Measurements from ENCODE around the gene TTLL3.

TTLL3 gene

DNA sequence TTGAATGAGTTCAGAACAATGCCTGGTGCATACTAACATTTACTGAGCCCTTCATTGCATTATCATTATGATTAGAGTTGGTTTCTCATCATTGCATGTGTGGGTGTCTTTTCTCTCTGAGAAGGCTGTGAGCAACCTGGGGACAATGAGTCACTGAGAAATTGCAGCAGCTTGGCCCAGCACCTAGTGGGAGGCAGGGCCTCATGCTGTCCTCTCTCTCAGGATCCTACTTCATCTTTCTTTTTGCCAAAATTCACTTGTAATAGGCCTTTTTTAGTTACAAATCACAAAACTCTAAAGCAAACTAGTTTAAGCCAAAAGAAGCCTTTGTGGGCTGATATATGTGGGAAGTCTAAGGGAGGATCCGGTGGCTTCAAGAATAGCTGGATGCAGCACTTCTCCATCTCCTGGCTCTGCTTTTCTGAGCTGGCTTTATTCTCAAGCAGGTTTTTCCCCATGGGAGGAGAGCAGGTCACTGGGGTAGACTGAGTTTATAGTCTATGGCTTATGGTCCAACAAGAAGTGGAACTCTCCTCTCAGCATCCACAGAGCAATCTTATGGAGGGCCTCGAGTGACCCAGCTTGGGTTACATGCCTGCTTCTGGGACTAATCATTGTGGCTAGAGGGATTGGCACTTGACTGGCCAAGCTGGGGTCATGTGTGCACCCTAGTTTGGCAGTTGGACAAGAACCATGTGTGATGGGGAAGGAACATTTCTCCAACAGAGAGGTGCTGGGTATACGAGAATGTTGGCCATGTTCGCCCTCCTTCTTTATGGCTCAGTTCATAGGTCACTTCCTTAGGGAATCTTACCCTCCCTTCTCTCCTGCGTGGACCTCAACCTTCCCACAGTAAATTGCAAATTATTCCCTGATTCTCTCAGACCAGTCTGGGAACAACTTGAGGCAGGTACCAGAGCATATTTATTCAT is 31.7 kb upstream of the TTLL3 start:
- no peak for DNase-seq (ENCODE audit: low read depth)
- TF ChIP-seq, protein P1, sequence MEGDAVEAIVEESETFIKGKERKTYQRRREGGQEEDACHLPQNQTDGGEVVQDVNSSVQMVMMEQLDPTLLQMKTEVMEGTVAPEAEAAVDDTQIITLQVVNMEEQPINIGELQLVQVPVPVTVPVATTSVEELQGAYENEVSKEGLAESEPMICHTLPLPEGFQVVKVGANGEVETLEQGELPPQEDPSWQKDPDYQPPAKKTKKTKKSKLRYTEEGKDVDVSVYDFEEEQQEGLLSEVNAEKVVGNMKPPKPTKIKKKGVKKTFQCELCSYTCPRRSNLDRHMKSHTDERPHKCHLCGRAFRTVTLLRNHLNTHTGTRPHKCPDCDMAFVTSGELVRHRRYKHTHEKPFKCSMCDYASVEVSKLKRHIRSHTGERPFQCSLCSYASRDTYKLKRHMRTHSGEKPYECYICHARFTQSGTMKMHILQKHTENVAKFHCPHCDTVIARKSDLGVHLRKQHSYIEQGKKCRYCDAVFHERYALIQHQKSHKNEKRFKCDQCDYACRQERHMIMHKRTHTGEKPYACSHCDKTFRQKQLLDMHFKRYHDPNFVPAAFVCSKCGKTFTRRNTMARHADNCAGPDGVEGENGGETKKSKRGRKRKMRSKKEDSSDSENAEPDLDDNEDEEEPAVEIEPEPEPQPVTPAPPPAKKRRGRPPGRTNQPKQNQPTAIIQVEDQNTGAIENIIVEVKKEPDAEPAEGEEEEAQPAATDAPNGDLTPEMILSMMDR (IDR thresholded peaks at IDR 0.05; ENCODE audit: insufficient read depth, low read depth, low read length, missing control alignments), result no peak
- no peak overlapping the region for H3K4me3 ChIP-seq (ENCODE audit: low read depth, low read length)

DNA sequence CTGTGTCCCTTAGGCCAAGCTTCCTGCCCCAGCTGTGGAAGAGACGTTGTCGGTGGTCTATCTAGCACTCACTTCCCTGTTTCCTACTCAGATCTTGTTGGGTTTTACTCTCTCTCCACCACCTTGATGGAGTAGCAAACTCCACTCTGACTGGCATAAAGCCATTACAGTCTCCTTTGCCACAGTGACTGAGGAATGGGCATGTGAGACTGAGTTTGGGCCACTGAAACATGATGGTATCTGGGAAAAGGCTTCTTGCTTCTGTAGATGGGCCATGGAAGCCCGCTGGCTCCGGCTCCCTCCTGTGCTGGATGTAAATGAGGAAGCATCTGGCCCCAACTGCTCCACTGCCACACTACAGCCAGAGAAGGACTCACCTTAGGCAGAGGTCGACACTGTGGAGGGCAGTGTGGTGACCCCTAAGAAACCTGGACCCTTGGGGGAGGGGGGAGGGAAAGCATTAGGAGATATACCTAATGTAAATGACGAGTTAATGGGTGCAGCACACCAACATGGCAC is 30.9 kb upstream of the TTLL3 start:
- TF ChIP-seq, protein P1 (IDR thresholded peaks at IDR 0.05; ENCODE audit: insufficient read depth, low read depth, low read length, missing control alignments), result no peak
- no peak overlapping the region for H3K4me3 ChIP-seq (ENCODE audit: low read depth, low read length)
- no peak for DNase-seq (ENCODE audit: low read depth)

DNA sequence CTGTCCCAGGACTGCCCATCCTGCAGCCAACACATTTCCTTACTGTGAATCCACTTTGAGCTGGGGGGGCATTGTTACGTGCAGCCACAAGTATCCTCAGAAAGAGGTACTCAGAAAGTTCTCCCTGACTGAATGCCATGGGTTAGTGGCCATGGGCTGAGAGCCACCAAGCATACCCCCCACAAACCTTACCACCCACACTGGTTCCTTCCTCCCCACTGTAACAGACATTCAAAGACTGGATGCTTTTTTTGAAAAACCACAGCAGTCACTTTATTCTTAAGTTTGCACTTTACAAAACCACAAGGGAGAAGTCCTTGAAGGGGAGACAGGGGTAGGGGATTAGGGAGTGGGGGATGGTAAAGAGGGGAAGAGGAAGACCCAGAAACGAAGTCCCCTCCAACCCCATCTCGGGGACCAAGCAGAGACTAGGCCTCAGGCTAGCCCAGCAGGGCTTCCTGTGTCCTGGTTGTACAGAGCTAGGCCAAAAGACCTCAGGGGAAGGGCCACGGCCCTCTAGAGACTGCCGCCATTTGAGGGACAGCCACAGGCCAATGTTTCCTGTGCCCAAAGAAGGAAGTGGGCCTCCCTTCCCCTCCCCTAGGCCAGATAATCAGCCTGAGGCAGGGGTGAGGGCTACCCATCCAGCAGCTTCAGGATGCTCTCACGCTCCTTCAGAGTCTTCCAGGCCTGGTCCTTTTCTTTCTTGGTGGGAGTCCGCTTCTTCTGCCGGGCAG is 30.2 kb upstream of the TTLL3 start:
- TF ChIP-seq, protein P1 (IDR thresholded peaks at IDR 0.05; ENCODE audit: insufficient read depth, low read depth, low read length, missing control alignments), result no peak
- DNase-seq (ENCODE audit: low read depth), result peak; percentile 61
- no peak overlapping the region for H3K4me3 ChIP-seq (ENCODE audit: low read depth, low read length)

DNA sequence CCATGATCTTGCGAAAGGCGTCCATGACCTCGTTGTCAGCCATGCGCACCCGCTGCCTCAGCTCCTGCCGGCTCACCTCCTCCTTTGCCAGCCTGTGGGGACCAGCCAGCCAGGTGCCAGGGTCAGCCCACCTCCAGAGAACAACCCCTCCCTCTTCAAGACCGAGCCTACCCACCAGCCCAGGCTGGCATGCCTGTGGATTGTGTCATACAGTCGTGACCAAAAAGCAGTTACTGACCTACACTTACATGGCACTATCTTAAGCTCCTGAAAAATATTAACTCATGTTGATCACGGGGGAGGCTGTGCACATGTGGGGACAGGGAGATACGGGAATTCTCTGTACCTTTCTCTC is 29.6 kb upstream of the TTLL3 start:
- TF ChIP-seq, protein P1 (IDR thresholded peaks at IDR 0.05; ENCODE audit: insufficient read depth, low read depth, low read length, missing control alignments), result no peak
- H3K4me3 ChIP-seq (ENCODE audit: low read depth, low read length), result no peak overlapping the region
- DNase-seq (ENCODE audit: low read depth), result no peak

DNA sequence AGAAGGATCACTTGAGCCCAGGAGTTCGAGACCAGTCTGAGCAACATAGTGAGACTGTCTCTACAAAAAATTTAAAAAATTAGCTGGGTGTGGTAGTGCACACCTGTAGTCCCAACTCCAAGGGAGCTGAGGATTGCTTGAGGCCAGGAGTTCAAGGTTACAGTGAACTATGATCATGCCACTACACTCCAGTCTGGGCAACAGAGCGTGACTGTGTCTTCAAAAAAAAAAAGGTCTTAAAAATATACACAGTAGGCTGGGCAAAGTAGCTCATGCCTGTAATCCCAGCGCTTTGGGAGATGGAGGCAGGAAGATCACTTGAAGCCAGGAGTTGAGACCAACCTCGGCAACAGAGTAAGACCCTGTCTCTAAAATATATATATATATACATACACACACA is 29.2 kb upstream of the TTLL3 start:
- no peak for DNase-seq (ENCODE audit: low read depth)
- no peak overlapping the region for H3K4me3 ChIP-seq (ENCODE audit: low read depth, low read length)
- TF ChIP-seq, protein P1 (IDR thresholded peaks at IDR 0.05; ENCODE audit: insufficient read depth, low read depth, low read length, missing control alignments), result no peak

DNA sequence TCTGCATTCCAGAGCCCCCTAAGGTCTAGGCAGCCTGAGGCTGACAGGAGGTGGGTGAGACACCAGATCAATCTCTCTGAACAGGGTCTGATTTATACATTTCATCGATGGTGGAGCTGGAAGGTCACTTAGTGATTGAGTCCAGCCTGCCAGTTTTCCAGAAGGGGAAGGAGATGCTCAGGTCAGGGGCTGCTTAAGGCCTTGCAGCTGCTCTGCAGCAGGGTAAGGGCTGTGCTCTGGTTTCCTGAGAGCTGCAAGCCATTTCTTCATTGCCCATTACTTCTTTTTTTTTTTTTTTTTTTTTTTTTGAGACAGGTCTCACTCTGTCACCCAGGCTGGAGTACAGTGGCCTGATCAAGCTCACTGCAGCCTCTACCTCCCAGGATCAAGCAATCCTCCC is 28.5 kb upstream of the TTLL3 start:
- no peak overlapping the region for H3K4me3 ChIP-seq (ENCODE audit: low read depth, low read length)
- TF ChIP-seq, protein P1 (IDR thresholded peaks at IDR 0.05; ENCODE audit: insufficient read depth, low read depth, low read length, missing control alignments), result no peak
- DNase-seq (ENCODE audit: low read depth), result no peak
